Hematopoietic multipotent progenitor cell treated with erythropoietin and hydrocortisone succinate and interleukin-3 and kit ligand, for 8 days (in vitro differentiated cells): ENCODE results near the gene GARIN3.

ENCODE experiments used
- DNase-seq: peaks from one replicate; pipeline ENCODE4 v3.0.0-alpha.2; 2015

GARIN3 gene

DNA sequence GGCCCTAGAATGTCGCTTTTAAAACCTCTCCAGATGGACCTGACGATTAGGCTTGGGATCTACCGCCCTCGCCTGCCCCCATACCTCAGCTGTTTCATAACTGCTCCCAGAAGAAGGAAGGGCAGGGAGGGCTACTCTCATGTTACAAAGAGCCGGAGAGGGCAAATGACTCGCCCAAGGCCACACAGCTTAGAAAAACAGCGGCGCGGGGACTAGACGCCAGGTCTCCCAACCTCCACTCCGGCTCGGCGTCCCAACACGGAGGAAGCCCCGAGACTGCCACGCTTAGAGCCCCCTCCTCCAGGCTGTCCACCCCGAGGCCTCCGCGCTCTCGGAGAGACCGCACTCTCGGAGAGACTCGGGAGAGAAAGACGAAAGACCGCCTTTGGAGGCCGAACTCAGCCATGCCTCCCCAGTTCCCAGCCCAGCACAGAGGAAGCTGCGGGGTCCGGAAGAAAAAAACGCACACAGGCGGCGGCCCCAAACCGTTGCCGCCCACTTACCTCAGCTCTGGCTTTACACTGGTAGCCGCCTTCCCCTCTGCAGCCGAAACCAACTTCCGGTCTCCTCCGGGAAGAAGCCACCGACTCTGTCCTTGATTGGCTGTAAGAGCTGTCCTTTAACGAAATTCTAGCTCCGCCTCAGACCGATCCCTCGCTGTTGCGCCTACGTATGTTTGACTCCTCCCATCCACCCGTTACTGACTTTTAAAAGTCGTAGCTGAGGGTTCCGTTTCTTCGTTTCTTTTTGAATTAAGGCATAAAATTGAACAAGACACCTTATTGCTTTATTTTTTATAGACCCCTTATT, 23.5 kb downstream of the GARIN3 start, which contains the start of gene MED7:
MED7 (minus strand) TSS at position 549 of the 810 bp plus-strand sequence. CDS start 3,434 bp downstream, outside the sequence.
- peak; percentile 99 for DNase-seq

DNA sequence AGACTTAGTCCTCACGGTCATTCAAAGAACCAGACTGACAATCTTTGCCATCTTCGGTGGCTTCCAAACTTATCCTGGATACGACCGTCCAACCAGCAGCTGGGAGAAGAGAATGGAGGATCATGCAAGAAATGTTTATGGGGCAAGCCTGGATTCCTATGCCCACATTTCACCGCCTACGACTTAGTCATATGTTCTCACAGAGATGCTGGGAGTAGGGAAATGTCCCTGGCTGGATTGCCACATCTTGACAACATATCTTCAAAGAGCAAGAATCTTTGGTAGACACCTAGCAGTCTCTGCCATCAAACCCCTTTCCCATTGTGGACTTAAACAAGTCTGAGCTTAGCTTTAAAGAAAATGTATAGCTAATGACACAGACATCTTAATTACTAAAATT, 28.4 kb downstream of the GARIN3 start:
- DNase-seq: no peak

DNA sequence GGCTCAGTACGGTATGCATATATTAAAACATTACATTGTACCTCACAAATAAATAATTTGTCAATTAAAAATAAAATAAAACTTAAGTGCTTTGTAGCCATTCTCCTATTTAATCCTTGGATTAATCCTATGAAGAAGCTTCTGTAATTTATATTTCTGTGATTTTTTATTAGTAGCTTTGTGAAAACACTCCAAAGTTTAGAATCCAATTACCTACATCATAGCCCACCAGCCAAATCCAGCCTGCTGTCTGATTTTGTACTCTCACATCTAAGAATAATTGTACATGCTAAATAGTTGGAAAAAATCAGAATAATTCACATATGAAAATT, 33.8 kb downstream of the GARIN3 start:
- no peak for DNase-seq

DNA sequence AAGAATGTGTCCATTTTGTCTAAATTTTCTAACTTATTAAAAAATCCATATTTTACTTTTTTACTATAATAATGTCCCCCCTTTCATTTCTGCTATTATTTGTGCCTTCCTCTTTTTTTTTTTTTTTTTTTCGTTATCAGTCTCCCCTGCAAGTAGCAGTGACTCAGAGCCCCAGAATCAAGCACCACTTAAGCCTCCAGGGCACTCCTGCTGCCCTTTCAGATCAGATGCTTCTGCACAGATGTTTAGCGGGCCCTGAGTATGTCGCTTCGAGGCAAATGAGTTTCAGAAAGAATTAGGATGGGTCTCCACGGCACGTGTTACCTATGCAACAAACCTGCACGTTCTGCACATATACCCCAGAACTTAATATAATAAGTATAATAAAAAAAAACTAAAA, 35.1 kb downstream of the GARIN3 start:
- peak; percentile 84 for DNase-seq

DNA sequence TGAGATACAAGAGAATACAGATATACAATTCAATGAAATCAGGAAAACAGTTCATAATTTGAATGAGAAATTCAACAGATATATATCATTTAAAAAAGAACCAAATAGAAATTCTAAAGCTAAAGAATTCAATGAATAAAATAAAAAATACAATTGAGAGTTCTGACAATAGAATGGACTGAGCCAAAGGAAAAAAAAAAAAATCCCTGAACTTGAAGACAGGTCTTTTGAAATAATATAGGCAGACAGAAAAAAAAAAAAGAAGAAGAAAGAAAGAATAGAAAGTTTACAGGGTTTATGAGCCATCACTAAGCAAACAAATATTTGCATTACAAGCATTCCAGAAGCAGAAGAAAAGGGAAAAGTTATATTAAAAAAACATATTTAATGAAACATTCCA, 44.4 kb downstream of the GARIN3 start:
- DNase-seq: no peak

DNA sequence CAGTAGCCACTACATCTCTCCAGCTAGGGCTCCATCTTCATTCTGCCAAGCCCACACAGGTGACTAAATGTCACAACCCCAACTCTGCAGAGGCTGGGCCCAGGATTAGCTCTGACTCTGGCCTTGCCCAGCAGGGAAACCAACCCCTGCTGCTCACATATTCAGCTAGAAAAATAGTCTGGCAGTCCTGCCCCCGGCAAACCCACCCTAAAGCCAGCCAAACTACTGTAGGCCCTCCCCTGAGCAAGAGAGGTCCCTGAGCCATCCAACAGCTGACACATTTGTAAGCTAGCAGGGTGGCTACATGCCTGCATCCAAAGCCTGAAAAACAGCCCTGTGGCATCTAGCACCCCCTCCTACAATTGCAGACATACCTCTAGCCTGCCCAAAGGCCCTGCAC, 46.0 kb downstream of the GARIN3 start:
- DNase-seq: no peak

DNA sequence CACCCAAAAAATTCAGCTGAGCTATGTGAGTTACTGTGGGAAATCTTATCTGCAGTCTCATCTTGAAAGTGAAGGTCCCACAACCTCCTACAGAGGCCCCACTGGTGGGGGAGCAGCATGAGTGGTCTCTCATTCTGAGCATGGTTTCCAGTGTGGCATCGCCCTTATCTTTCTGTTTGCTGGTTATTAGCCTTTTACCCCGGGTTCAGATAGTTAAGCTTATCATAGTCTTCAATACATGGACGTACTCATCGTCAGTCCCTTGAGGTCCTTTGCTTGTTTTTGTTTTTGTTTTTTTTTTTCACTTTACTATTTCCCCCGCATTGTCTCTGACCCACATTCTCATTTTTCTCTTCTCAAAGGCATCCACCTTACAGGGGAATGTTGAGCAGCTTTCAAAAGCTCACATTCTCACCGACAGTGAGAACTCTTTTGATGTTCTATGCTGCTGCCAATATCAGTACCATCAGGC, 49.5 kb downstream of the GARIN3 start:
- DNase-seq: peak; percentile 77

DNA sequence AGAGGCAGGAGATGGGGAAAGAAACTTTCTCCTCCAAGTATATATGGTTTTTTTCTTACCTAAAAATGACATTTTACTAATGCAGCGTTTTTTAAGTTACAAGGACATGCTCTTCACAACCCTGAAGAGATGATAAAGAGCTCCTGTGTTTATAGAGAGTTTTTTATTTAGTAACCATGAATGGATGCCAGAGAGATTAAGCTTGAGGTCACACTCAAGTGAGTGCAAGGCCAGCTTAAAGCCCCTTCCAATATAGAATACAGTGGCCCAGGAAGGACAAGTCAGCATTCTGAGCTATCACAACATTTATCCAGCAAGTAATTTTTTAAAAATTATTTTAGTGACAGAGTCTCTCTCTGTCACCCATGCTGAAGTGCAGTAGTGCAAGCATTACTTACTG, 50.6 kb downstream of the GARIN3 start:
- peak; percentile 46 for DNase-seq

DNA sequence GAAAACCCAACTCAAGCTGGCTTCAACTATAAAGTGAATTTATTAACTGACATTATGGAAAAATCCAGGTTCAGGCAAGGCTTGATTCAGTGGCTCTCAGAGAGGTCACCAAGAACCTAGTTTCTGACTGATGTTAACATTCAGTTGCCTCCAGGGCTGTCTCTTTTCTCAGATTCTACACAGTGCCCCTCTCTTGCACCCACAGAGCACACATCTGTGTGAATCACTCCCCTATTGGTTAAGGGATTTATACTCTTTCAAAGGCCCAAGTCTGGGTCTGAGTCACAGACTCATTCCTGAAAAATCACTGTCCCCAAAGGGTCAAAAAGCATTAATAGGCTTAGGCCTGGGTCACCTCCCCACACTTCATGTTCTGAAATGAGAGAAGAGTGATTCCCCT, 51.1 kb downstream of the GARIN3 start:
- no peak for DNase-seq

DNA sequence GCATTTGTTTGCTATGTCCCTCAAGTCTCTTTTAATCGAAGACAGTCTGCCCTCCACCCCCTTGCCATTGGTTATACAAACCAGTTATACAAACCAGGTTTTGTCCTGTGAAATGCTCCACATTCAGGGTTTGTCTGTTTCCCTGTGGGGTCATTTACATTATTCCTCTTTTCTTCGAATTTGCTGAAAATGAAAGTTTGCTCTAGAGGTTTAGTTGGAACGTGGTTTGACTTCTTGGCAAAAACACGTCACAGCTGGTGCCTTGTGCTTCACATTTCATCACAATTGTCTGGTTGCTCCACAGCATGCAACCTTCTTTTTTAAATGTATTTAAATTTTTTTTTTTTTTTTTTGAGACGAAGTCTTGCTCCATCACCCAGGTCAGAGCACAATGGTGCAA, 53.1 kb downstream of the GARIN3 start:
- DNase-seq: no peak
